Measurements from ENCODE around the gene HGS. TPM values are rescaled to one million over a fixed set of nuclear protein-coding genes. Genes with fewer than 3 reads are reported as not detected.

HGS gene
- total and polyA plus RNA-seq, 8 donors = 39.3 to 174 (median 45.2) TPM

DNA sequence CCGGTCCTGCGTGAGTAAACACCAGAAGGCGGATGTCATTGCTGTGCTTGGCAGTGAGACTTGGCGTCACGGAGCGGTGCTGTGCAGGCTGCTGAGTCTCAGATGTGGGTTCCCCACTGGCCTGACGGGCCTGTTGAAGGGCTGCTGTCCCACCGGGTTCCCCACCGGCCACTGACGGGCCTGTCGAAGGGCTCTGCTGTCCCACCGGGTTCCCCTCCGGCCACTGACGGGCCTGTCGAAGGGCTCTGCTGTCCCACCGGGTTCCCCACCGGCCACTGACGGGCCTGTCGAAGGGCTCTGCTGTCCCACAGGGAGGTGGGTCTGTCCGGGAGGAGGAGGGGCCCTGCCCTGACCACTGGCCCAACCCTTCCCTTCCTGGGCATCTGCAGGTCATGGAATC, 2.8 kb downstream of the HGS start:
- 90 to 92% methylated on average over 20 of the region's 20 CpGs for WGBS, 2 donors
- intact Hi-C loops (cut with DNase I) = no loop called here
- Histone ChIP-seq H3K4me1 (peaks cover 10 to 19% (median 13%) of the 10 kb centered on the region in 3 donors), H3K27me3 (no peaks in the 10 kb centered on the region), H3K9me3 (no peaks in the 10 kb centered on the region), H3K36me3 (peaks cover 0 to 43% (median 15%) of the 10 kb centered on the region in 3 donors), H3K4me3 (no peak overlapping the region), H3K27ac (no peak overlapping the region)
- DNase-seq = peak in 1 of 6 donors; percentile 63
- no peak for FAIRE-seq
- ATAC-seq = no peak
- no peak for TF ChIP-seq CTCF (IDR thresholded peaks at IDR 0.05)

- ATAC-seq = no peak
- Histone ChIP-seq H3K36me3 (peaks cover 4 to 54% (median 15%) of the 10 kb centered on the region in 3 donors), H3K4me1 (peaks cover 9 to 12% (median 10%) of the 10 kb centered on the region in 3 donors), H3K27ac (no peak overlapping the region), H3K9me3 (no peaks in the 10 kb centered on the region), H3K4me3 (no peak overlapping the region), H3K27me3 (no peaks in the 10 kb centered on the region)
- FAIRE-seq = no peak
- no peak for TF ChIP-seq CTCF (IDR thresholded peaks at IDR 0.05)
- DNase-seq = peak in 1 of 6 donors; percentile 68
- intact Hi-C loops (cut with DNase I) = no loop called here
- 94 to 96% methylated on average over 36 to 41 of the region's 41 CpGs for WGBS, 2 donors
These were observed 4.1 kb downstream of the HGS start for GRCh38 chr17:81687770-81688541.

DNA sequence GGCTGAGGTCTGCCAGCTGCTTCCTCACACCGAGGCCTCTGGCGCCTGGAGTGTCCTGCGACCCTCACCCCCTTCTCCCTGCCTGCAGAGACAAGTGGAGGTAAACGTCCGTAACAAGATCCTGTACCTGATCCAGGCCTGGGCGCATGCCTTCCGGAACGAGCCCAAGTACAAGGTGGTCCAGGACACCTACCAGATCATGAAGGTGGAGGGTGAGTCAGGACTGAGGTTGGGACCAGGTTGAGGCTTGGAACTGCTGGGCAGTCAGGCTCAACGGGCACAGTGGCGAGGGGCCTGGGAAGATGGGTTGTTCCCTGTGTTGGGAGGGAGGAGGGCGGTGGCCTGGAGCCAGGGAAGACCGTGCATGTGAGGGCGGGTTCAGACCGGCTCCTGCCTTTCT, 4.8 kb downstream of the HGS start:
- Histone ChIP-seq H3K4me3 (no peak overlapping the region), H3K4me1 (peaks cover 9 to 11% (median 10%) of the 10 kb centered on the region in 3 donors), H3K27me3 (no peaks in the 10 kb centered on the region), H3K27ac (no peak overlapping the region), H3K36me3 (peaks cover 4 to 60% (median 17%) of the 10 kb centered on the region in 3 donors), H3K9me3 (no peaks in the 10 kb centered on the region)
- intact Hi-C loops (cut with DNase I) = no loop called here
- TF ChIP-seq CTCF (IDR thresholded peaks at IDR 0.05) = no peak
- ATAC-seq (no peak), FAIRE-seq (no peak), DNase-seq (peak in 1 of 6 donors; percentile 72)
- 89 to 92% methylated on average over 14 of the region's 14 CpGs for WGBS, 2 donors

GRCh38 chr17:81690066-81690465, 6.3 kb downstream of the HGS start:
- Histone ChIP-seq H3K36me3 (peaks cover 4 to 72% (median 31%) of the 10 kb centered on the region in 3 donors), H3K4me1 (peaks cover 4 to 5% (median 5%) of the 10 kb centered on the region in 3 donors), H3K4me3 (no peak overlapping the region), H3K27ac (no peak overlapping the region), H3K27me3 (no peaks in the 10 kb centered on the region), H3K9me3 (no peaks in the 10 kb centered on the region)
- no peak for TF ChIP-seq CTCF (IDR thresholded peaks at IDR 0.05)
- WGBS, 2 donors = 91 to 92% methylated on average over 18 of the region's 18 CpGs
- FAIRE-seq (no peak), ATAC-seq (no peak), DNase-seq (peak in 1 of 6 donors; percentile 56)
- intact Hi-C loops (cut with DNase I) = no loop called here

DNA sequence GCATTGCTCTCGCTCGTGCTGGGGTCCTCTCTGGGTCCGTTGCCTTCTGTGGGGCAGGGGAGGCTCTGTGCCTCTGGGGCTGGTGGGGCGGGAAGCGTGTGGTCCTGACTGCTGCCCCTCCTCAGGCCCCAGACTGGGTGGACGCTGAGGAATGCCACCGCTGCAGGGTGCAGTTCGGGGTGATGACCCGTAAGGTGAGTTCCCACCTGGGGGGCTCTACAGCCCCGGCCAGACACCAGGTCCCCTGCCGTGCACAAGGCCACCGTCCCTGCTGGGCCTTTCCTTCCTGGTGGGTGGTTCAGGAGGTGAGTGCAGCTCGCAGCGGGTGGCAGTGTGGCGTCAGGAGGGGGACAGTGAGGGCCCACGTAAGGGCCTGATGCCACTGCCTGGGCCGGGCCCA, 6.7 kb downstream of the HGS start:
- ATAC-seq = no peak
- Histone ChIP-seq H3K27ac (no peak overlapping the region), H3K4me1 (peaks cover 0 to under 1% (median under 1%) of the 10 kb centered on the region in 3 donors), H3K4me3 (no peak overlapping the region), H3K36me3 (peaks cover 4 to 77% (median 36%) of the 10 kb centered on the region in 3 donors), H3K9me3 (no peaks in the 10 kb centered on the region), H3K27me3 (no peaks in the 10 kb centered on the region)
- peak in 1 of 6 donors; percentile 70 for DNase-seq
- TF ChIP-seq CTCF (IDR thresholded peaks at IDR 0.05) = no peak
- intact Hi-C loops (cut with DNase I) = no loop called here
- no peak for FAIRE-seq
- WGBS, 2 donors = 89% methylated on average over 17 of the region's 17 CpGs
